ENCODE data around the gene RPS14. TPM values are rescaled to one million over a fixed set of nuclear protein-coding genes. Genes with fewer than 3 reads are reported as not detected.

The RPS14 gene
- total and polyA plus RNA-seq, 10 of the 15 experiments (the other 5 are each of a cell fraction or from before 2014, with no cell fraction given): 2,295 to 4,047 (median 2,787) TPM

DNA sequence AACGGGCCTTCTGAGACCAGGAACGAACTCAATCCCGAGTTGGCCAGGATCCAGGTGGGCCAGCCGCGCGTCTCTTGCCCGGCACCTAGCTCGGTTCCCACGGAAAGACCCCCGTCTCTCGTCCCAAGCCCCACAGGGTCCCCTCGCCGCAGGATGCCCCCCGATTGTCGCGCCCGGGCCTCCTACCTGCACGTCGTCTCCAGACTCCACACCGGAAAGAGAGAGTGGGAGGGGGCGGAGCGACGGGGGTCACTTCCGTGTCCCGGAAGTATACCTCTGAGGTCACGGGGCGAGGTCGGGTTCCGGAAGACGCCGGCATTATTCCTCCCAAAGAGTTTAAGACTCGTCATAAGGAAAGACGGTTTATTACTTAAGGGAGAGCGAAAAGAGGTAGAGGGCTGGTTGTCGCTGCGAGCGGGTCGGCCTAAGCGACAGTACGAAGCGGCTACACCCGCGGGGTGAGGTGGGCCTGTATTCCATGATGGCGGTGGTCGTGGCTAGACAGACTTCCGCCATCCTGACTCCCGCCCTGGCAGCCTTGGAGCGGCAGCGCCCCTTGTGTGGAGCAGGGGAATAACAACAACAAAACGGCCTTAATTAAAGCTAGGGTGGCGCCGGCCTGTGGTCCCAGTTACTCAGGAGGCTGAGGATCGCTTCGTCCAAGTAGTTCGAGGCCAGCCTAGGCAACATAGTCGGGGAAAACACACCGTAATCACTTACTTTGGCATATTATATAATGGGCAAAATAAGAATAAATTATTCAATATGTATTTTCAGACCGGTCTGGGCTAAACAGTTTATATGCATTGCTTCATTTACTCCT, at the start of gene RPS14 (continued):
- TF ChIP-seq, protein P1, sequence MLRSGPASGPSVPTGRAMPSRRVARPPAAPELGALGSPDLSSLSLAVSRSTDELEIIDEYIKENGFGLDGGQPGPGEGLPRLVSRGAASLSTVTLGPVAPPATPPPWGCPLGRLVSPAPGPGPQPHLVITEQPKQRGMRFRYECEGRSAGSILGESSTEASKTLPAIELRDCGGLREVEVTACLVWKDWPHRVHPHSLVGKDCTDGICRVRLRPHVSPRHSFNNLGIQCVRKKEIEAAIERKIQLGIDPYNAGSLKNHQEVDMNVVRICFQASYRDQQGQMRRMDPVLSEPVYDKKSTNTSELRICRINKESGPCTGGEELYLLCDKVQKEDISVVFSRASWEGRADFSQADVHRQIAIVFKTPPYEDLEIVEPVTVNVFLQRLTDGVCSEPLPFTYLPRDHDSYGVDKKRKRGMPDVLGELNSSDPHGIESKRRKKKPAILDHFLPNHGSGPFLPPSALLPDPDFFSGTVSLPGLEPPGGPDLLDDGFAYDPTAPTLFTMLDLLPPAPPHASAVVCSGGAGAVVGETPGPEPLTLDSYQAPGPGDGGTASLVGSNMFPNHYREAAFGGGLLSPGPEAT (IDR thresholded peaks at IDR 0.05; ENCODE audit: low read depth): peak; percentile 95
- peak; percentile 1 for TF ChIP-seq ZZZ3 (IDR thresholded peaks at IDR 0.05; ENCODE audit: control insufficient read depth, insufficient read length, low read depth)
- no peak for TF ChIP-seq NFYB (IDR thresholded peaks at IDR 0.05; ENCODE audit: insufficient read depth, low read depth, low read length)
- TF ChIP-seq, protein P2, sequence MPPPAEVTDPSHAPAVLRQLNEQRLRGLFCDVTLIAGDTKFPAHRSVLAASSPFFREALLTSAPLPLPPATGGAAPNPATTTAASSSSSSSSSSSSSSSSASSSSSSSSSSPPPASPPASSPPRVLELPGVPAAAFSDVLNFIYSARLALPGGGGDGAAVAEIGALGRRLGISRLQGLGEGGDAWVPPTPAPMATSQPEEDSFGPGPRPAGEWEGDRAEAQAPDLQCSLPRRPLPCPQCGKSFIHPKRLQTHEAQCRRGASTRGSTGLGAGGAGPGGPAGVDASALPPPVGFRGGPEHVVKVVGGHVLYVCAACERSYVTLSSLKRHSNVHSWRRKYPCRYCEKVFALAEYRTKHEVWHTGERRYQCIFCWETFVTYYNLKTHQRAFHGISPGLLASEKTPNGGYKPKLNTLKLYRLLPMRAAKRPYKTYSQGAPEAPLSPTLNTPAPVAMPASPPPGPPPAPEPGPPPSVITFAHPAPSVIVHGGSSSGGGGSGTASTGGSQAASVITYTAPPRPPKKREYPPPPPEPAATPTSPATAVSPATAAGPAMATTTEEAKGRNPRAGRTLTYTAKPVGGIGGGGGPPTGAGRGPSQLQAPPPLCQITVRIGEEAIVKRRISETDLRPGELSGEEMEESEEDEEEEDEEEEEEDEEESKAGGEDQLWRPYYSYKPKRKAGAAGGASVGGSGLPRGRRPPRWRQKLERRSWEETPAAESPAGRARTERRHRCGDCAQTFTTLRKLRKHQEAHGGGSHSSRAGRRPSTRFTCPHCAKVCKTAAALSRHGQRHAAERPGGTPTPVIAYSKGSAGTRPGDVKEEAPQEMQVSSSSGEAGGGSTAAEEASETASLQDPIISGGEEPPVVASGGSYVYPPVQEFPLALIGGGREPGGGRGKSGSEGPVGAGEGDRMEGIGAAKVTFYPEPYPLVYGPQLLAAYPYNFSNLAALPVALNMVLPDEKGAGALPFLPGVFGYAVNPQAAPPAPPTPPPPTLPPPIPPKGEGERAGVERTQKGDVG (CRISPR knock-in tag; IDR thresholded peaks at IDR 0.05): peak; percentile 54; the same call in 1 of the 2 replicates
- TF ChIP-seq NR2C2 (IDR thresholded peaks at IDR 0.05; ENCODE audit: borderline replicate concordance, control insufficient read depth, insufficient read length, low read depth): peak; percentile 78
- peak; percentile 13; the same call in 1 of the 2 replicates for TF ChIP-seq MYB (IDR thresholded peaks at IDR 0.05; ENCODE audit: borderline replicate concordance, low read depth, low read length)
- TF ChIP-seq CREB1 (IDR thresholded peaks at IDR 0.05; ENCODE audit: low read depth): peak; percentile 71
- peak; percentile 99 for TF ChIP-seq POLR2A (IDR thresholded peaks at IDR 0.05; ENCODE audit: low read depth, low read length)
- 0 out of 4 replicates have a peak, but pooled peaks of 1 of the 2 experiments have one; percentile 46 for TF ChIP-seq EP300 (IDR thresholded peaks at IDR 0.05; ENCODE audit: borderline replicate concordance in 1 of 2, control insufficient read depth in 1 of 2, low read depth in 2 of 2, low read length in 2 of 2)
- no peak for TF ChIP-seq YBX1 (IDR thresholded peaks at IDR 0.05)
- TF ChIP-seq ZNF274 (IDR thresholded peaks at IDR 0.05; ENCODE audit: insufficient read depth, insufficient read length): no peak
- TF ChIP-seq BRCA1 (IDR thresholded peaks at IDR 0.05; ENCODE audit: low read depth, low read length): no peak
- TF ChIP-seq, protein P3, sequence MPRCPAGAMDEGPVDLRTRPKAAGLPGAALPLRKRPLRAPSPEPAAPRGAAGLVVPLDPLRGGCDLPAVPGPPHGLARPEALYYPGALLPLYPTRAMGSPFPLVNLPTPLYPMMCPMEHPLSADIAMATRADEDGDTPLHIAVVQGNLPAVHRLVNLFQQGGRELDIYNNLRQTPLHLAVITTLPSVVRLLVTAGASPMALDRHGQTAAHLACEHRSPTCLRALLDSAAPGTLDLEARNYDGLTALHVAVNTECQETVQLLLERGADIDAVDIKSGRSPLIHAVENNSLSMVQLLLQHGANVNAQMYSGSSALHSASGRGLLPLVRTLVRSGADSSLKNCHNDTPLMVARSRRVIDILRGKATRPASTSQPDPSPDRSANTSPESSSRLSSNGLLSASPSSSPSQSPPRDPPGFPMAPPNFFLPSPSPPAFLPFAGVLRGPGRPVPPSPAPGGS (IDR thresholded peaks at IDR 0.05; ENCODE audit: borderline replicate concordance, insufficient read depth, low read depth, low read length, poor library complexity, severe bottlenecking): no peak
- TF ChIP-seq NRF1 (conservative IDR thresholded peaks at IDR 0.05; ENCODE audit: low read depth, low read length): no peak
- TF ChIP-seq, protein P4, sequence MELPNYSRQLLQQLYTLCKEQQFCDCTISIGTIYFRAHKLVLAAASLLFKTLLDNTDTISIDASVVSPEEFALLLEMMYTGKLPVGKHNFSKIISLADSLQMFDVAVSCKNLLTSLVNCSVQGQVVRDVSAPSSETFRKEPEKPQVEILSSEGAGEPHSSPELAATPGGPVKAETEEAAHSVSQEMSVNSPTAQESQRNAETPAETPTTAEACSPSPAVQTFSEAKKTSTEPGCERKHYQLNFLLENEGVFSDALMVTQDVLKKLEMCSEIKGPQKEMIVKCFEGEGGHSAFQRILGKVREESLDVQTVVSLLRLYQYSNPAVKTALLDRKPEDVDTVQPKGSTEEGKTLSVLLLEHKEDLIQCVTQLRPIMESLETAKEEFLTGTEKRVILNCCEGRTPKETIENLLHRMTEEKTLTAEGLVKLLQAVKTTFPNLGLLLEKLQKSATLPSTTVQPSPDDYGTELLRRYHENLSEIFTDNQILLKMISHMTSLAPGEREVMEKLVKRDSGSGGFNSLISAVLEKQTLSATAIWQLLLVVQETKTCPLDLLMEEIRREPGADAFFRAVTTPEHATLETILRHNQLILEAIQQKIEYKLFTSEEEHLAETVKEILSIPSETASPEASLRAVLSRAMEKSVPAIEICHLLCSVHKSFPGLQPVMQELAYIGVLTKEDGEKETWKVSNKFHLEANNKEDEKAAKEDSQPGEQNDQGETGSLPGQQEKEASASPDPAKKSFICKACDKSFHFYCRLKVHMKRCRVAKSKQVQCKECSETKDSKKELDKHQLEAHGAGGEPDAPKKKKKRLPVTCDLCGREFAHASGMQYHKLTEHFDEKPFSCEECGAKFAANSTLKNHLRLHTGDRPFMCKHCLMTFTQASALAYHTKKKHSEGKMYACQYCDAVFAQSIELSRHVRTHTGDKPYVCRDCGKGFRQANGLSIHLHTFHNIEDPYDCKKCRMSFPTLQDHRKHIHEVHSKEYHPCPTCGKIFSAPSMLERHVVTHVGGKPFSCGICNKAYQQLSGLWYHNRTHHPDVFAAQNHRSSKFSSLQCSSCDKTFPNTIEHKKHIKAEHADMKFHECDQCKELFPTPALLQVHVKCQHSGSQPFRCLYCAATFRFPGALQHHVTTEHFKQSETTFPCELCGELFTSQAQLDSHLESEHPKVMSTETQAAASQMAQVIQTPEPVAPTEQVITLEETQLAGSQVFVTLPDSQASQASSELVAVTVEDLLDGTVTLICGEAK (IDR thresholded peaks at IDR 0.05; ENCODE audit: borderline replicate concordance): peak; percentile 99
- TF ChIP-seq BCL11A (IDR thresholded peaks at IDR 0.05; ENCODE audit: low read depth, low read length): no peak
- TF ChIP-seq SRF (IDR thresholded peaks at IDR 0.05; ENCODE audit: low read depth in 2 of 2, low read length in 2 of 2): 0 out of 4 replicates have a peak, but pooled peaks of 1 of the 2 experiments have one; percentile 43

All from GM12878 (cell line).